ENCODE results near the gene CACNA1G.

The CACNA1G gene

GRCh38 chr17:50613007-50613992 lies 52.8 kb downstream of the CACNA1G start:
- DNase-seq (ENCODE audit: low spot score) = no peak

- no peak for DNase-seq (ENCODE audit: low spot score)
Measured at GRCh38 chr17:50614471-50615051, 54.0 kb downstream of the CACNA1G start.

GRCh38 chr17:50615828-50616227 lies 55.3 kb downstream of the CACNA1G start:
- no peak for DNase-seq (ENCODE audit: low spot score)

- no peak for DNase-seq (ENCODE audit: low spot score)
Measured at GRCh38 chr17:50618300-50618699, 57.8 kb downstream of the CACNA1G start.

GRCh38 chr17:50618941-50619340 lies 58.4 kb downstream of the CACNA1G start:
- DNase-seq (ENCODE audit: low spot score) = no peak

- no peak for DNase-seq (ENCODE audit: low spot score)
Measured at GRCh38 chr17:50619489-50619888, 59.0 kb downstream of the CACNA1G start.

- no peak for DNase-seq (ENCODE audit: low spot score)
Measured at GRCh38 chr17:50620237-50620636, 59.7 kb downstream of the CACNA1G start.

GRCh38 chr17:50620858-50621257 lies 60.3 kb downstream of the CACNA1G start:
- DNase-seq (ENCODE audit: low spot score) = no peak

- DNase-seq (ENCODE audit: low spot score) = no peak
Measured at GRCh38 chr17:50621574-50622031, 61.1 kb downstream of the CACNA1G start.

GRCh38 chr17:50624321-50624934 lies 63.9 kb downstream of the CACNA1G start:
- DNase-seq (ENCODE audit: low spot score) = no peak

- no peak for DNase-seq (ENCODE audit: low spot score)
Measured at GRCh38 chr17:50625032-50625871, 64.7 kb downstream of the CACNA1G start.

GRCh38 chr17:50626037-50626574 lies 65.6 kb downstream of the CACNA1G start:
- no peak for DNase-seq (ENCODE audit: low spot score)

- DNase-seq (ENCODE audit: low spot score) = no peak
Measured at GRCh38 chr17:50627036-50627781, 66.7 kb downstream of the CACNA1G start.

GRCh38 chr17:50627782-50628601 lies 67.5 kb downstream of the CACNA1G start:
- no peak for DNase-seq (ENCODE audit: low spot score)

GRCh38 chr17:50629902-50630301 lies 69.4 kb downstream of the CACNA1G start:
- no peak for DNase-seq (ENCODE audit: low spot score)

GRCh38 chr17:50630524-50631194 lies 70.1 kb downstream of the CACNA1G start:
- DNase-seq (ENCODE audit: low spot score) = no peak

- DNase-seq (ENCODE audit: low spot score) = no peak
Measured at GRCh38 chr17:50631195-50631907, 70.8 kb downstream of the CACNA1G start.

- no peak for DNase-seq (ENCODE audit: low spot score)
Measured at GRCh38 chr17:50631908-50632571, 71.5 kb downstream of the CACNA1G start.

Data from putamen (tissue), 1 donor.